ENCODE measurements around the gene GDPD4.

- TF ChIP-seq CTCF (IDR thresholded peaks at IDR 0.05) (no peak), POLR2A (IDR thresholded peaks at IDR 0.05) (no peak), EP300 (IDR thresholded peaks at IDR 0.05) (no peak)
Observed at GRCh38 chr11:77179048-77179447, 122.4 kb downstream of the GDPD4 start.
